HS-27A (cell line): ENCODE measurements around the gene OR9Q1.

Source experiments
- DNase-seq: peaks from one replicate; pipeline ENCODE4 v3.0.0-alpha.2; 2012; ENCODE audit warnings: low read depth, missing footprints

OR9Q1 gene

DNA sequence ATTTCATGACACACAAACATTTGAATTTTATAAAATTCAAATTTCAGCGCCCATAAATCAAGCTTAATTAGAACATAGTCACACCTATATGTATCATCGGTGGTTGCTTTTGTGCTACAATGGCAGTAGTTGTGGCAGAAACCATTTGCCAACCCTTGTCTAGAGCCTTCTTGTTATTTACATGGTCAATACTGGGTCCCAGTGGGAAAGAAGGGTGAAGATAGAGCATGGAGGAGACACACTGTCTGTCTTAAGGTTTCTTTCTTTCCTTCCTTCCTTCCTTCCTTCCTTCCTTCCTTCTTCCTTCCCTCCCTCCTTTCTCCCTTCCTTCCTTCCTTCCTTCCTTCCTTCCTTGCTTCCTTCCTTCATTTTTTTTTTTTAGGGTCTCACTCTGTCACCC, 10.8 kb downstream of the OR9Q1 start:
- no peak for DNase-seq

DNA sequence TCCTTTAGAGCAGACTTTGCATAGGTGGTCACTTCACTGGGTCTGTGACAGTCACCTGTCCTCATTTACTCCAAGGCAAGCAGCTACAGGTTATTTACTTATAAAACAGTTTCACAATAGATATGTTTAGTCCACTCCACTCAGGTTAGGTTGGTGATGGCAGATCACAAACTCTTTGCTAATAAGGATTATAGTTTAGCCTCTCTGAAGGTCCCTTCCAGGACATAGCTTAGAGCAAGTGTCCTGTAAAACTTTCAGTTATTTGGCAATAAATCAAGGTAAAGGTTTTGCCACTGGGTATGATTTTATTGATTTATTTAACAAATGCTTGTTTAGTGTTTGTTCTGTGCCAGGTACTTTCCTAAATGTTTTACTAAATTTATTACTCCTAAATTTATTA, 15.9 kb downstream of the OR9Q1 start:
- DNase-seq: no peak

DNA sequence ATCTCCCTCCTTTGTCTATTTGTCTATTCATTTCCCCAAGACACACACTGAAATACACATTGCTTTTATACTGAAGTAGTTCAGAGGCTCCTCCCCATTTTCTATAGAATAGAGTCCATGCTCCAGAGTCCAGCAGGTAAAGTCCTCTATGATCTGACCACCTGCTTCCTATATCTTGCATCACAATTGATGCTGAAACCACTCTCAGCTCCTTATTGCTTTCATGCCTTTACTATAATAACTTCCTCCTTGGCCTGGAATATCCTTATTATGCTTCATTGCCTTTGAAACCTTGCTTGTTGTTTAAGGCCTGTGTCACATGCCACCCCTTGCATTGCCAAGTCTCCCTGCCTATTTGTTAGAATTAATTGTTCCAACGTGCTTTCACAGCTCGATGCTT, 19.7 kb downstream of the OR9Q1 start:
- no peak for DNase-seq

DNA sequence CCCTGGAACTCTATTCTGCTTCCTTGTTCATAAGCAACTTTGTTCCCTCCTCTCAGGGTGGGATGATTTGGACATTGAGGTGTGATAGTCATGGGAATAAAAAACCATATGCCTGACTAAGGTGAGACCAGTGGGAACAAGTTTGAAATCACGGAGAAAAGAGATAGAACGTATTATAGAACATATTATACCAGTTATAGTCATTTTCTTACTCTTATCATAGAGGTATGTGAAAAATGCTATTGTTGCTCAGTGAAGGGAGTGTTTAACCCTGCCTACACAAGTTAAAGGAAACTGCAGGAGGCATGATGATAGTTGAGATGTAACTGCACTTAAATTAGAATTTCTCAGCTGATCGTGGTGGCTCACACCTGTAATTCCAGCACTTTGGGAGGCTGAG, 22.6 kb downstream of the OR9Q1 start:
- DNase-seq: no peak

DNA sequence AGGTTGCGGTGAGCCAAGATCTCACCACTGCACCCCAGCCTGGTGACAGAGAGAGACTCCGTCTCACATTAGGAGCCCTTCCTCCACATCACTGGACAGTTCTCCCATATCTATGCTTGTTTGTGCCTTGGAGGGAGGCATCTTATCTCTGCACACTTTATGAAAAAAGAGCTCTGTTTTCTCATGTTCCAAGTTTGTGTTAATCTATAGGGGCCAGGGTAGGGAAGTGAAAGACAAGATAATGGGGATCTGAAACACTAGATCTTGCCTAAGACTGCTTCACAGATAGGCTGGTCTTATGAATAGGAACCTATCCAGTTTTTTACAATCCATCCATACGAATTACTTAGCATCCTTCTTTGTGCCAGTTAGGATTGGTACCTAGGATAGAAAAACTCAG, 24.1 kb downstream of the OR9Q1 start:
- no peak for DNase-seq

DNA sequence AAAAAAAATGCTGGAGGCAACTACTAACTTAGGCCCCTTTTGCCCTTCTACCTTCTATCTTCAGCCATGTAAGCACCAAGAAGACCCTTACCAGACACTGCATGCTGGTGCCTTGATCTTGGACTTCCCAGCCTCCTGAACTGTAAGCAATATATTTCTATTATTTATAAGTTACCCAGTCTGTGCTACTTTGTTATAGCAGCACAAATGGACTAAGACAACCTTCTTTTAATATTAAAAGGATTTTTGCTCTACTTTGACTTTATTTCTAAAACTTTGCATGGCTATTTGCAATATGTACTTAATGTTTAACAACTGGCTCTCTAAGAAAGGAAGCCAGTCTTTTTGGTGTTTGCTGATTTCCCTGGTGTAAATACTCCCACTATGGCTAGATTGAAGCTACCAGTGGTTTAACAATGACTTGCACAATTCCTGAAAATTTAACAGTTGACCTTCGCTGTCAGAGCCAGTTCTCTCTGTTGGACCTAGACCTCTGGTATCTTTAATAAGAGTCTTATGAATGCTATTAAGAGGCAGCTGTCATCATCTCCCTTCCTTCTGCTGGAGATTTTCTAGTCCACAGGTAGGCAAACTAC, 32.2 kb downstream of the OR9Q1 start:
- DNase-seq: no peak

DNA sequence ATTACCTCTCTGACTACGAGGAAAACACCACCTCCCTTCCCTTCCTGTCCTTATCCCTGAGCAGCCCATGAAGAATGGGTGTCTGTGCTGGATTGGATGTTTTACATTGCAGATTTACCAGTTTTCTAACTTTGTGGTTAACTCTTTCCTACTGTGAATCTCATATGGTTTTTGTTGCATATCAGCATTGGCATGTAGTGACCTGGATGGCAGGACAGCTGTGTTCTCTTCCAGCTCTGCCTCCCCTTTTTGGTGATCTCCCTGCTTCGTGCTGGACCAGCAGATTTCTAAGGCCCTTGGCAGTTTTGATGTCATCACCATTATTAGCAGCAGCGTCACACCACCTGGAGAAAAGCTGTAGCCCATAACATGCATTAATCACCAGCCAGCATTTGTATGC, 33.8 kb downstream of the OR9Q1 start:
- DNase-seq: no peak

DNA sequence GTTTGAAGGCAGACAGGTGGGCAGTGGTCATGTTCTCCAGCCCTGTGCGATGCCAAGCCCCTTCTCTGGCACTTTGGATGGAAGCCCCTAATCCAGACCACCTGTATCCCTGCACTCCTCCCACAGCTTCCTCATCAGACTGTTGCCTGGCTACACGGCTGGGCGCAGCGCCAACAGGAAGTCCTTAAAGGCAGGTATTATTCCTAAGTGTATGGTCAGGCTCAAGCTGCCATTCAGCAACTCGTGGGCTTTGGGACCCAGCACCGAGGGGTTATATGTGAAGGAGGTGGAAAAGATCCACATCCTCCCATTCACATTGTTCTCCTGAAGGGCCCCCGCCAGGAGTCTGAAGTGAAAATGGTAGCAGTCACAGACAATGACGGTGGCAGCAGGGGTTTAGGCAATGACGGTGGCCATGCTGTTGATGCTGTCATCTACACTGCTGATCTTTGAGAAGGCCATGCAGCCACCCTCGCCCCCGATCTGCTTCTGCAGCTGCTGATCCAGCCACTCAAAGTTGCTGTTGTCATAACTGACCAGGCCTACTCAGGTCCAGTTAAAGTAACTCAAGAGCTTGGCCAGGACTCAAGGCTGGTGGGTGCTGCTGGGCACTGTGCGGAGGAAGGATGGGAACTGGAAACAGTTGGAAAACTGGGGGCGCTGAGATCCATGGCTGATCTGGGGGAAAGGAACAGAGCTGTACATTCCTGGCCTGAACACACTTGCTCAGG, 34.8 kb downstream of the OR9Q1 start:
- no peak for DNase-seq

DNA sequence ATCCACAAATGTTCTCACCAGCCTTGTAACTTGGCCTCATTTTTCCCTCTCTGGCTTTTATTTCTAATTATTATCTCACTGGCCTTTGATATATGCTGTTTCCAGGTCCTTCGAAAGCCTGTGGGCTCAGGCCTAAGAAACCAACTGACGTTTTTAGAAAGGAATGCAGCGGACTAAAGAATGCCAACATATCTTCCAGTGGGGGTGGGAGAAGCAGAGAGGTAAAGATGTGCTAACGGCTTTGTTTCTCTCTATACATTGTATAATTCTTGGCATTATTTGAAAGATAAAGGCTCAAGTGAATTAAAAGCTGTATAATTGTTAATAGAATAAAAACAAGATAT, 35.3 kb downstream of the OR9Q1 start:
- peak; percentile 94 for DNase-seq

DNA sequence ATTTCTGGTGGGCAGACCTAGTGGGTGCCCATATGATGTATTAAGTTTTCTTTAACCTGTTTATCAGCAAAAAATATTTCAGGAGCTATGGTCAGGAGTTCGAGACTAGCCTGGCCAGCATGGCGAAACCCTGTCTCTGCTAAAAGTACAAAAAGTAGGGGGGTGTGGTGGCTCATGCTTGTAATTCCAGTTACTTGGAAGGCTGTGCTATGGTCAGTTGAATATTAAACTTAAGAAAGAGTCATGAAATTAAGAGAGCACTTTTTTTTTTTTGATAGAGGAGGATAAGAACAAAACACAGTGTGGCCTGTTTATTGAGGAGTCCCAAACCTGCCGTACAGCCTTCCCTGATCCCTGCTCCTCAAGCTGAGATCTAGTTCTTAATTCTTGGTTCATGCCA, 36.9 kb downstream of the OR9Q1 start:
- DNase-seq: no peak

DNA sequence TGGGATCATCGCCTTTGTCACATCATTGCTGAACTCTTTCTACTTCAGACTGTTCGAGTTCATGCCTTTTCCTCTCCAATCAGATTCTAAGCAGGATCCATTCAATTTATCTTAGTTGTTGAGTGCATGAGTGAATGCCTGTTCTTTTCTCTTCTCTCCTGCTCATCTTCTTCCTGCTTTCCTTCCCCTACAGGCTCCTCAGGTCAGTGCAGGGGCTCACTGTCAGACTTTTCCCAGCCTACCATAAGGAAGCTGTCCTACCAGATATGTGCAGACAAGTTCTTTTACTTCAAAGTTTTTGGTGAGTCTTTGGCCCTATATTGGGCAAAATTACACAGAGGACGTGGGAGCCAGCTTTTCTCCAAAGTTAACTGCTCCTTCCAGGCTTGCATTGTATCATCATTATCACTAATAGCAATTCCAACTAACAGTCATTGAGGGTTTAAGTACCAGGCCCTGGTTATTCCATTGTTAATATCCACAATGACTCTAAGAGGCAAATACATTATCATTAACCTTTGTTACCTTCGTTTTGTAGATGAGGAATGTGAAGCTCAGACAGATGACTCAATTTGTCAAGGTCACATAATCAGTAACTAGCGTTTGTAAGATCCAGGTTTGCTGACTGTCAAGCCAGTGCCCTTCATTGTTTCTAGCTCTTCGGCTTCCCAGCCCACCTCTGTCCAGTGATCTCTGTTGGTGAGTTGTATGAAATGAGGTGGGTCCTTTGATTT, 37.4 kb downstream of the OR9Q1 start:
- DNase-seq: no peak

DNA sequence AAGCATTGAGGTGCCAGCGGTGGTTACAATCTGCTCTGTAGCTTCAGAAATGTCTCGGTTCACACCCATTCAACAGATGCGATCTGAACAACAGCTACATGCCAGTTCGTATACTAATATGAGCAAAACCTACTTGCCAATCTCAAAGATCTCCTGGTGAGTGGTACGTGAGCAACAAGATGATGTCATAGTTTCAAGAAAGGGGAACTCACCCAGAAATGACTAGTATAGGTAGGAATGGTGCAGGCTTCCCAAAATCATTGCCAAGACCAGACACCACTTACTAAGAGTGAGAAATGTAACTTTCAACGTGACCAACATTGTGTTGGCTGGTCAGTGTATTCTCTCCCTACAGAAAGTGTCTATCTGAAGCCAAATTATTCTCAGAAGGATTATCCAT, 38.1 kb downstream of the OR9Q1 start:
- DNase-seq: peak; percentile 68

DNA sequence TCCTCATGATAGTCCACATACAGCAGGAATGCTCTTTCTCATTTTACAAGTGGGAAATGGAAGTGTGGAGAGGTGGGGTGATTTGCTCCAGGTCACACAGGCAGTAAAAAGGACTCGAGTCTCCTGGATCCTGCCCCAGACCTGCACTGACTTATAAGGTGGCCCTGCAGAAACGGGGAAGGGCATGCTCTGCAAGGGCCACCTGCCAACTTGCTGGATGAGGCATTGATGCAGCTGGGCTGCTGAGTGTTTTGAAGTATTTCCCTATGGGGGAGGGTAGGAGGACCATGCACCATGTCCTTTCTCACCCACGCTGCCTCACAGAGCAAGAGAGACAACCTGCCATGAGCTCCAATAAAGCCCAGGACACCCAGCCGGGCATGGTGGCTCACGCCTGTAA, 44.0 kb downstream of the OR9Q1 start:
- no peak for DNase-seq

DNA sequence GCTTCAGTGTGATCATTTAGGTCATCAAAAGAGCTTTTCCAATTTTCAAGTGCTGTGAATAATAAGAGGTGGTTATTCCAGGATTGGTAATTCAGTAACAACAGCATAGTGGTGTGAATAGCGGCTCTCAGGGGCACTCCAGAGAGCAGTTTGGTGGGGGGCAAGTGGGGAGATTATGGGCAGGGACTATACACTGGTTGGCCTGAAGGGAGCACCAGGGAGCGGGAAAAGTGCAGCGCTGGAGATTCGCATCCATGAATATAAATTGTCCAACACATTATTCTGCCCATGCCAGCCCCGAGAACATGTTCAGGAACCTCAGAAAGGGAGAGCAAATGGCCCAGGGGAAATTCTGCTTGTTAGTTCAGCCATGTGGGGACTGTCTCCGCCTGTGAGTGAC, 45.0 kb downstream of the OR9Q1 start:
- DNase-seq: no peak

DNA sequence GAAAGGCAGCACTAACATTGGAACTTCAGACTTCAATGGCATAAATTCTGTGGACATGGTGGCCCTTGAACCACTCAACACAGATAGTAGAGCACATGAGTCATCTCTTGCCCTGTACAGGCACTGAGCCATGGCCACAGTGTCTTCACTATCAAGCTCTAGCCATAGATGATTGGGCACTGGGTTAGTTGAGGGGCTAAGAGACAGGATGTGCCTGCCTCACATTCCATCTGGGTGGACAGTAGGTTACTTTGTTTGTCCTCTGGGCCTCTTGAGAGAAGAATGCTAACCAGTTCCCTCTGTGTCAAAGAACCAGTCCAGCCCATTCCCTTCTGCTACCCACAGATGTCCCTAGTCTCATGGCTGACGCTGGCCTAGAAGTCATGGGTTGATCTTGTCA, 46.9 kb downstream of the OR9Q1 start:
- no peak for DNase-seq

DNA sequence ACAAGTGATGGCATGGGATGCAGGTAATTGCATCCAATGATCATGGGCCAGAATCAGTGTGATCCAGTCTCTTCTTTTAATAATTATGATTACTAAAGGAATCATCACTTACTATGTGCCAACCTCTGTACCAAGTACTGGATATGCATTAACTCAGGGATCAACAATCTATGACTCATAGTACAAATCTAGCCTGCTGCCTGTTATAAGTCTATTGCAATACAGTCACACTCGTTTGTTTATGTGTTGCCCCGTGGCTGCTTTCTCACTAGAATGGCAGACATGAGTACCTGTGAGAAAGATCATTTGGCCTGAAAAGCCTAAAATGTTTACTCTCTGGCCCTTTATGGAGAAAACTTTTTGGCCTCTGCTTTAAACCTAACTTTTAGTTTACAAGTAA, 52.1 kb downstream of the OR9Q1 start:
- no peak for DNase-seq

DNA sequence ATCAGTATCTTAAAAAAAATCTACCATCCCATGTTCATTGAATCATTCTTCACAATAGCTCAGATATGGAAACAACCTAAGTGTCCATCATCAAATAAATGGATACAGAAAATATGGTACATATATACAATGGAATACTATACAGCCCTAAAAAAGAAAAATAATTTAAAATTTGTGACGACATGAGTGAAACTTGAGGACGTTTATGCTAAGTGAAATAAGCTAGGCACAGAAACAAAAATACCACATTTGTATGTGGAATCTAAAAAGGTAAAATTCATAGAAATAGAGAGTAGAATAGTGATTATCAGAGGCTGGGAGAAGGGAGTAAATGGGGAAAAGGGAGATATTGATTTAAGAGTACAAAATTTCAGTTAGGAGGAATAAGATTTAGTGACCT, 62.8 kb downstream of the OR9Q1 start:
- DNase-seq: no peak

DNA sequence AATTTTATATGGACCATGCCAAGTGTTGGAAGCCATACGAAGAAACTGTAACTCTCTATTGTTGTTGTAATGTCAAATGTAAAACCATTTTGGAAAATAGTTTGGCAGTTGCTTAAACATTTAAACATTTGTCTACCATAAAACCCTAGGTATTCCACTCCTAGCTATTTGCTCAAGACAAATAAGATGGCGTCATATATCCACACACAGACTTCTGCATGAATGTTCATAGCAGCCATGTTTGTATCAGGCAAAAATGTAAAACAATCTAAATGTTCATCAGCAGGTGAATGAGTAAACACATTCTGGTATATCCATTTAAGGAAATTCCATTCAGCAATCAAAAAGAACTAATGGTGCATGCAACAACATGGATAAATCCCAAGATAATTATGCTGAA, 73.8 kb downstream of the OR9Q1 start:
- no peak for DNase-seq

DNA sequence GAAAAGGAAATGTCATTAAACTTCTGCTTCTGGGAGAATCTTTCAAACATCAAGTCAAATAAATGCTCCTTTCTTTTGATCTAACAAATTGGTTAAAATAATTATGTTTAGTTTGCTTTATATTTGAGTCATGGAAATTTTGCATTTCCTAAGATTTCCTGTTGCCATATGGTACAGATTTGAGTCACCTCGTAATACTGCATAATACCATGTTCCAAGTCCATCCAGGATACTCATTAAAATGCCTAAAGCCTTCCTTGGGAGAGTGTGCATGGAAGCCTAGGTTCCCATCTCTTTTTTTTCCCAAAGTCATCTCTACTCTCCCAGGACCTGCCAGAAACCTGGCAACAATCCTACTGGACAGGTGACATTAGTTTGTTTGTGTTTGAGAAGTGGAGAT, 97.4 kb downstream of the OR9Q1 start:
- DNase-seq: no peak

DNA sequence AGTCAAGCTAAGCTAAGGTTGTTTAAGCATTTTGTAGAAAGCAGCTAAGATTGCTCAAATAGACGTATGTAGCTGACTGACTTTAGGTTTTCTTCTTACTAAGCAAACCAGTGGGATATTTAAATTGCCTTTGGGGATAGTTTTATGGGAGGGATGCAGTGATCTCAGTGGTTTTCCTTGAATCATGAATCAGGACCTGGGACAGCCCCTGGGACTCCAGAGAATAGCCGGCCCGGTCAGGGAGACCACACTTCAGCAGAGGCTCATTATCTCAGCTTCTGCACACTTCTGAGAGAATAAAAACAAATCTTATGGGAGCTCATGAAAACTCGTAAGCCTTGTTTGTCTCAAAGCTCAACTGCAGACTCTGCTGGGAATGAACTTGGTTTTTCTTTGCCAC, 101.8 kb downstream of the OR9Q1 start, which contains the start of gene OR9I1:
Gene OR9I1, minus strand, starts transcription at position 62 of the 400 bp plus-strand sequence. CDS start 6,086 bp downstream, outside the sequence.
- no peak for DNase-seq

DNA sequence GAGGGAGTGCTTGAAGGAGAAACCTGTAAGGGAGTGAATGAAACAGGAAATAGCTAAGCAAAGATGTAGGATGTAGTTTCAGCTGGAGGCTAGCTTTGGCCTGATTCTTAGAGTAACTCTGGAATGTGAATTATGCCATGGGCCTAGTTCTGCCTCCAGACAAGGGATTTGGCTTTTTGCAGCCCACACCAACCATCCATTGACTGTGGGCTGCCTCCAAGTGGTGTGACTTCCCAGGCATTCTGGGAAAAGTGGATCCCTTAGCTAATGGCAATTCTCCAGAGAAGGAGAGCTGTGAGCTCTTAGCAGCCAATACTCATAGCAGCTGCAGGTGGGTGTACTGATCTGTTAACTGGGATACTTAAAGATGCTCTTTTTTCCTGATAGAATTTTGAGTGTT, 103.7 kb downstream of the OR9Q1 start:
- DNase-seq: no peak

DNA sequence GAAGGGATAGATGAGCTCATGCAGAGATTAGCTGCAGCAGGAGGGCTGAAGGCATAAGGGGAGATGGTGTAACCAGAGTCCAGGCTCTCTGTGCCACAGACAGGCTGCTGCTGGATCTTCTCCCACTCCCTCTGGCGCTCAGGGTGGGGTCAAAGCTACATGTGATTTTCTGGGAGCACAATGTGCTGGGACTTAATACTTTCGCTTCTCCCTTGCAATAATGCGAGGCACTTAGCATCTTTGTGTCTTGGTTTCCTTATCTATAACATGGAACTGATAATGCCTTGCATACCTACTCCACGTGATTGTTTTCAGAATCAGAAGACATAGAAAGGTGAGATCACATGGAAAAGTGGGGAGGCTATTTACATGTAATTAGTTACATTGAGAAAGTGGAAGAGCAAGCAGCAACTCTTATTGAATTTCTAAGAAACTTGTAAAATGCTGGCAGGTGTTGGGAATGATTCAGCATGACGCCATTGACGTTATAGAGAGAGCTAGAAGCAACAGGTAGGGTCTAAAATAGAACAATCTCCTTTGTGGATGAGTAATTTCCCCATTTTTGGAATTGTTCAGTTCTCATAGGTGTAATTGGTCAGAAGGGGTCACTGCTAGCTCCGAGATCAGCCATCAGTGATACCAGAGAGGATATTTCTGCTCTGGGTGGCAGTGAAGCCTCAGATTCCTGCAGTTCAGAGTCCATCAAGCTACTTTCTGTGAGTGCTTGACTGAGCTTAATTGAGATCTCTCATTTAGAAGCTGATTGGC, 109.8 kb downstream of the OR9Q1 start:
- no peak for DNase-seq

DNA sequence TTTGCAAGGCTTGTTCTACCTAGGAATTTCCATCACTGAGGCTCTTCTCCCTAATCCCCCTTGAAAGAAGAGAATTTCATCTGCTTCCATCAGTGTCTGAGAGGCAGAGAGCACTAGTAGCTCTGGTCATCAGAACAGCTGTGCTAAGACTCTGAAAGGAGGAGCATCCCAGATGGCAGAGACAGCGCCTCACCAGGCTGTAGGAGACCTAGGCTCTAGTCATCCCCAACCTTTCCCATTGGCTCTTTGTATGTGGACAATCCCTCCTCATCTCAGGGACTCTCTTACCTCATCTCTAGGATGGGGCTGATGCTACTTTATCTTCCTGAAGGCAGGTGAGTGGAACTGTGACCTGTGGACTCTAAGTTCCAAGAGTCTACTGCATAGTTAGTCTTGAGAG, 110.5 kb downstream of the OR9Q1 start:
- DNase-seq: no peak
